Activated T-cell treated with anti-CD3 and anti-CD28 coated beads, Interleukin-2, amount 50 U/mL, for 72 hours (primary cell): ENCODE results near the gene CACNA1S. TPM values are rescaled to one million over a fixed set of nuclear protein-coding genes. Genes with fewer than 3 reads are reported as not detected.
A peak's percentile ranks its signal among the peaks of the same experiment; 100 is the strongest.

Experiments
- ATAC-seq, 2 donors: fragments of 150-1000 bp; cut with Tn5 transposase; replicated peaks in 1 of 2; 2 replicates each; pipeline ENCODE4 v1.10.0; 2021; ENCODE audit warnings: moderate library complexity in 2 of 2, mild to moderate bottlenecking in 1 of 2
- DNase-seq, 2 donors: peaks; one replicate each; pipeline ENCODE4 v3.0.0; 2021 to 2022; ENCODE audit warnings: mixed read lengths in 1 of 2
- H3K27ac Mint-ChIP-seq: one replicate; pipeline ENCODE4 v1.8.0; 2022; ENCODE audit warnings: mild to moderate bottlenecking, moderate library complexity, mixed read lengths
- H3K27me3 Mint-ChIP-seq: one replicate; pipeline ENCODE4 v1.8.0; 2022; ENCODE audit warnings: low read depth, mixed read lengths
- H3K36me3 Mint-ChIP-seq, 2 donors: one replicate each; pipeline ENCODE4 v1.8.0; 2022; ENCODE audit warnings: mixed read lengths in 2 of 2, mild to moderate bottlenecking in 1 of 2; ENCODE audit not compliant: insufficient read depth in 2 of 2
- H3K4me1 Mint-ChIP-seq: one replicate; pipeline ENCODE4 v1.8.0; 2022; ENCODE audit warnings: low read depth, mixed read lengths
- H3K4me3 Mint-ChIP-seq, 2 donors: one replicate each; pipeline ENCODE4 v1.8.0; 2022; ENCODE audit warnings: mild to moderate bottlenecking in 2 of 2, mixed read lengths in 2 of 2, moderate library complexity in 2 of 2
- H3K9me3 Mint-ChIP-seq, 2 donors: one replicate each; pipeline ENCODE4 v1.8.0; 2022; ENCODE audit warnings: mixed read lengths in 2 of 2
- total RNA-seq, 2 donors: library from RNA; stranded (reverse); gene quantifications; one replicate each; pipeline ENCODE4 v1.2.3, GENCODE V29; 2022

Gene CACNA1S
- total RNA-seq, 2 donors from 2014 or later = not detected

GRCh38 chr1:201053155-201053860 is 58.9 kb downstream of the CACNA1S start:
- no peaks in the 10 kb centered on the region for H3K36me3 Mint-ChIP-seq
- no peak overlapping the region for H3K4me3 Mint-ChIP-seq
- peaks cover 22% of the 10 kb centered on the region for H3K4me1 Mint-ChIP-seq
- peaks cover 13% of the 10 kb centered on the region for H3K27me3 Mint-ChIP-seq
- ATAC-seq = no peak
- H3K27ac Mint-ChIP-seq = no peak overlapping the region
- H3K9me3 Mint-ChIP-seq = peaks cover 0 to 3% of the 10 kb centered on the region in 2 donors
- no peak for DNase-seq

DNA sequence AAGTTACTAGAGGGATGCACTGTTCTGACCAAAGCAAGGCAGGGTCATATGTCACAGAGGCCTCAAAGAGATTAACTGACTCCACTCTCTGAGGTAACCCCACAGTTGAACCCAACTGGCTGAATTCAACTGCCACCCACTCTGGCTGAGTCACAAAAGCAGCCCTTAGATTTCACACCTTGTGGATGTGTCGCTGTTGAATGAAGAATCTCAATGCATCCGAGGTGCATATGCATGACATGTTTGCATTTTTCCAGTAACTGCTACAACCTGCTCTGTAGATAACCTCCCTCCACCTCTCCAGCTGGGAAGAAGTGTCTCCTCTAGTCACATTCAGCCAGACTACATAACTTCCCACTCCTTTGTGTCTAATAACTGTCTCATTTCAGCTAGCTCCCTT is 60.8 kb downstream of the CACNA1S start:
- ATAC-seq (peak; percentile 73 to 83), DNase-seq (peak; percentile 11 to 25)
- peaks cover 5% of the 10 kb centered on the region for H3K4me1 Mint-ChIP-seq
- H3K27ac Mint-ChIP-seq = no peak overlapping the region
- no peak overlapping the region for H3K4me3 Mint-ChIP-seq
- no peaks in the 10 kb centered on the region for H3K36me3 Mint-ChIP-seq
- H3K27me3 Mint-ChIP-seq = peaks cover 10% of the 10 kb centered on the region
- no peaks in the 10 kb centered on the region for H3K9me3 Mint-ChIP-seq

- peaks cover 5% of the 10 kb centered on the region for H3K27me3 Mint-ChIP-seq
- no peak for DNase-seq
- no peak overlapping the region for H3K27ac Mint-ChIP-seq
- H3K9me3 Mint-ChIP-seq = no peaks in the 10 kb centered on the region
- H3K36me3 Mint-ChIP-seq = no peaks in the 10 kb centered on the region
- ATAC-seq = no peak
- peaks cover 5% of the 10 kb centered on the region for H3K4me1 Mint-ChIP-seq
- no peak overlapping the region for H3K4me3 Mint-ChIP-seq
Observed at GRCh38 chr1:201050515-201051277, 61.5 kb downstream of the CACNA1S start.

GRCh38 chr1:201049248-201049831 is 62.9 kb downstream of the CACNA1S start:
- no peak for ATAC-seq

DNA sequence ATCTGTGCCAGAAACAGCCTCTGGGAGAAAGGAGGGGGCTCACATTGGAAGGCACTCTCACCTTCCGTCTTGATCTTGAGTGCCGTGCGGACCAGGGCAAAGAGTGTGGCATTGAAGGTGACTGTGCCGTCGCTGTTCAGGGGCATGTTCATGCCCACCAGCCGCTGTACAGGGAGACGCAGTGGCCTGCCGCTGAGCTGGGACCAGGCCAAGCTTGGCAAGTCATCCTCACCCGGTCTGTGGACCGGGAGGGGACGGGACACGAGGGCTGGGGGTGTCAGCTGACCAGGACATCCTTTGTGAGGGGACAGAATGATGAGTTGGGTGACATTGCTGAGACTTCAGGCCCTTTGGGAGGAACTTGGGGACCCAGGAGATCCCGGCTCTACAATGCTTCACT is 63.7 kb downstream of the CACNA1S start:
- H3K27me3 Mint-ChIP-seq = no peaks in the 10 kb centered on the region
- ATAC-seq (no peak), DNase-seq (no peak)
- no peaks in the 10 kb centered on the region for H3K36me3 Mint-ChIP-seq
- H3K9me3 Mint-ChIP-seq = no peaks in the 10 kb centered on the region
- H3K4me1 Mint-ChIP-seq = peaks cover 5% of the 10 kb centered on the region
- H3K4me3 Mint-ChIP-seq = no peak overlapping the region
- H3K27ac Mint-ChIP-seq = no peak overlapping the region

More at GRCh38 chr1:201049248-201049831, 62.9 kb downstream of the CACNA1S start:
- Mint-ChIP-seq H3K27me3 (peaks cover 4% of the 10 kb centered on the region), H3K27ac (no peak overlapping the region), H3K4me1 (peaks cover 5% of the 10 kb centered on the region), H3K9me3 (no peaks in the 10 kb centered on the region), H3K36me3 (no peaks in the 10 kb centered on the region), H3K4me3 (no peak overlapping the region)
- DNase-seq = no peak

GRCh38 chr1:201044119-201044518 is 68.1 kb downstream of the CACNA1S start:
- Mint-ChIP-seq H3K4me1 (no peaks in the 10 kb centered on the region), H3K27ac (no peak overlapping the region), H3K9me3 (no peaks in the 10 kb centered on the region), H3K27me3 (peaks cover 5% of the 10 kb centered on the region), H3K4me3 (no peak overlapping the region), H3K36me3 (no peaks in the 10 kb centered on the region)
- ATAC-seq (no peak), DNase-seq (no peak)

- Mint-ChIP-seq H3K9me3 (no peaks in the 10 kb centered on the region), H3K27ac (no peak overlapping the region), H3K27me3 (peaks cover 5% of the 10 kb centered on the region), H3K36me3 (no peaks in the 10 kb centered on the region), H3K4me3 (no peak overlapping the region), H3K4me1 (no peaks in the 10 kb centered on the region)
- ATAC-seq (peak; percentile 85 to 89), DNase-seq (peak; percentile 67 to 70)
Observed at GRCh38 chr1:201042779-201043461, 69.3 kb downstream of the CACNA1S start.

GRCh38 chr1:201041011-201041410 is 71.2 kb downstream of the CACNA1S start:
- ATAC-seq = no peak
- Mint-ChIP-seq H3K36me3 (no peaks in the 10 kb centered on the region), H3K27me3 (peaks cover 5% of the 10 kb centered on the region), H3K4me1 (no peaks in the 10 kb centered on the region), H3K9me3 (no peaks in the 10 kb centered on the region), H3K27ac (no peak overlapping the region), H3K4me3 (no peak overlapping the region)
- DNase-seq = no peak

- H3K4me3 Mint-ChIP-seq = no peak overlapping the region
- no peaks in the 10 kb centered on the region for H3K4me1 Mint-ChIP-seq
Observed at GRCh38 chr1:201039876-201040275, 72.3 kb downstream of the CACNA1S start.

DNA sequence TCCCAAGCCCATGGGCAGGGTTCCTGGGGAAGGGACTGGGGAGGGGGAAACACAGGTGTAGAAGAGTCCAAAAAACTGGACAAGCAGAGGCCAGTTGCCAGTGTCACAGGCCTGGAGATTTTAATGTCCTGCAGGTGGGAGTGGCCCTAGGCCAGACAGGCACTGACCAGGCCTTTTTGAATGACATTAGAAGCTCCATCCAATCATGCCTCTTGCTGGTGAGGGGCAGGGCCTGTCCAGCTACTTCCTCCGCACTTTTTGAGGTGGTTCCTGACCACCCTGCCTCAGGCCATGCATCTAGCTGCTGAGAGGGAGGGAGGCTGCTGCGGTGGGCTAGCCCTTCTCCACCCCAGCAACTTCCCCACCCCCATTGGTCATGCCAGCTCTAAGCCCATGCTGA is 72.8 kb downstream of the CACNA1S start:
- no peaks in the 10 kb centered on the region for H3K9me3 Mint-ChIP-seq
- H3K4me1 Mint-ChIP-seq = no peaks in the 10 kb centered on the region
- no peak for ATAC-seq
- no peak overlapping the region for H3K4me3 Mint-ChIP-seq
- DNase-seq = no peak
- H3K27me3 Mint-ChIP-seq = peaks cover 5% of the 10 kb centered on the region
- no peak overlapping the region for H3K27ac Mint-ChIP-seq
- no peaks in the 10 kb centered on the region for H3K36me3 Mint-ChIP-seq

More at GRCh38 chr1:201039876-201040275, 72.3 kb downstream of the CACNA1S start:
- Mint-ChIP-seq H3K27ac (no peak overlapping the region), H3K36me3 (no peaks in the 10 kb centered on the region), H3K27me3 (peaks cover 5% of the 10 kb centered on the region), H3K9me3 (no peaks in the 10 kb centered on the region)
- ATAC-seq (no peak), DNase-seq (no peak)

DNA sequence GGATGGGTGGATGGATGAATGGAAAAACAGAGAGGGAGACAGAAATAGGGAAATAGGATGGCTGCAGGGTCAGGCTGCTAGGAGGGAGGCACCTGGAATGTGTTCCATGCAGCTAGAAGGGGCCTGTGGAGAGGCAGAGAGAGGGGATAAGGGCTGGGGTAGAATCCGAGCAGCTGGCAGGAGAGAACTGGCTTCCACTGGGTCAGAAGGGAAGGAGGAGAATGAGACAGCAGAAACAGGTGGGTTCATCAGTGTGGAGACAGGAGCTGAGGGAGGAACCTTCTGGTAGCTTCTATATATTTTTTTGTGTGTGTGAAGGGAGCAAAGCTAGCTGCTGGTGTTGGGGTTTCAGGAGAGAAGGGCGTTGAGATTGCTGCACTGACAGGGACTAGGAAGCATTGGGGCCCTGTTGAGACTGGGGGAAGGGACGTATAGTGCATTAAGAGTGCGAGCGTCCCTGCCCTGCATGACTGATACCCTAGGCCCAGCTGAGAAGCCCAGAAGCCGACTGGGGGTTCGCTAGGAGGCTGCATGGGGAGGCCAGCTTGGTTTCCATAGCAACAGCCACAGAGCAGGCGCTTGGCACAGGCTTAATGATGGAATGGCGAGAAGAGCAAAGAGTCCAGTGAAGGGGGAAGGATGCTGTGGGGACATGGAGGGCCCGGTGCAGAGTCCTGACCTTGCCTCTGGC is 73.9 kb downstream of the CACNA1S start:
- no peaks in the 10 kb centered on the region for H3K36me3 Mint-ChIP-seq
- no peaks in the 10 kb centered on the region for H3K4me1 Mint-ChIP-seq
- no peak overlapping the region for H3K27ac Mint-ChIP-seq
- H3K4me3 Mint-ChIP-seq = no peak overlapping the region
- peaks cover 5% of the 10 kb centered on the region for H3K27me3 Mint-ChIP-seq
- DNase-seq = no peak
- no peaks in the 10 kb centered on the region for H3K9me3 Mint-ChIP-seq
- no peak for ATAC-seq

- no peaks in the 10 kb centered on the region for H3K4me1 Mint-ChIP-seq
- ATAC-seq = no peak
- no peak overlapping the region for H3K4me3 Mint-ChIP-seq
- no peaks in the 10 kb centered on the region for H3K9me3 Mint-ChIP-seq
- no peak for DNase-seq
- H3K36me3 Mint-ChIP-seq = no peaks in the 10 kb centered on the region
- H3K27me3 Mint-ChIP-seq = no peaks in the 10 kb centered on the region
- H3K27ac Mint-ChIP-seq = no peak overlapping the region
Observed at GRCh38 chr1:201036188-201036842, 75.9 kb downstream of the CACNA1S start.
